NCI-H1092 treated with DMSO at 0.1 percent for 48 hours (cell line): ENCODE results near the gene MECP2.
"Not testable (repeated sequence)": the region's sequence is repeated elsewhere in the genome, so short reads cannot be mapped to it uniquely, and the experiment has no call there.

Source experiments
- DNase-seq: peaks from one replicate; lab custom pipeline; 2025; lab: John Stamatoyannopoulos, UW

The MECP2 gene

GRCh38 chrX:153993079-153993478 lies 104.4 kb downstream of the MECP2 start:
- no peak for DNase-seq

- no peak for DNase-seq
Observed at GRCh38 chrX:153992180-153992579, 105.3 kb downstream of the MECP2 start.

- DNase-seq: no peak
Observed at GRCh38 chrX:153991013-153991580, 106.4 kb downstream of the MECP2 start.

GRCh38 chrX:153989973-153990655 lies 107.4 kb downstream of the MECP2 start:
- DNase-seq: no peak

GRCh38 chrX:153988493-153988892 lies 109.0 kb downstream of the MECP2 start:
- DNase-seq: no peak

- DNase-seq: no peak
Observed at GRCh38 chrX:153984351-153985178, 113.0 kb downstream of the MECP2 start.

- no peak for DNase-seq
Observed at GRCh38 chrX:153983321-153983801, 114.2 kb downstream of the MECP2 start.

GRCh38 chrX:153981771-153982533 lies 115.6 kb downstream of the MECP2 start:
- DNase-seq: no peak

- no peak for DNase-seq
Observed at GRCh38 chrX:153981231-153981630, 116.3 kb downstream of the MECP2 start.

GRCh38 chrX:153980394-153980793 lies 117.1 kb downstream of the MECP2 start:
- not testable (repeated sequence) for DNase-seq

GRCh38 chrX:153974726-153975286 lies 122.7 kb downstream of the MECP2 start:
- no peak for DNase-seq

- no peak for DNase-seq
Observed at GRCh38 chrX:153974003-153974725, 123.4 kb downstream of the MECP2 start.

GRCh38 chrX:153973127-153974002 lies 124.2 kb downstream of the MECP2 start:
- peak; percentile 71 for DNase-seq

- peak; percentile 94 for DNase-seq
Observed at GRCh38 chrX:153972368-153973126, 125.0 kb downstream of the MECP2 start, which contains the start of gene TMEM187. TMEM187 (plus strand) TSS chrX:153972754; CDS start chrX:153982063, 9,309 bp downstream.
